Measurements from ENCODE around the gene FBXO31. TPM values are rescaled to one million over a fixed set of nuclear protein-coding genes. Genes with fewer than 3 reads are reported as not detected.

The FBXO31 gene
- total RNA-seq, 1 donor from 2014 or later, result 26.2 TPM

Other genes starting within 250 kb of the FBXO31 start
- gene C16orf95, start 66.4 kb downstream of the FBXO31 start, total RNA-seq, result 3.0 TPM
- 64.5 TPM for gene MAP1LC3B, start 8.6 kb upstream of the FBXO31 start, total RNA-seq
- 23.9 TPM for gene ZCCHC14, start 109.2 kb upstream of the FBXO31 start, total RNA-seq
- gene JPH3, start 218.7 kb upstream of the FBXO31 start, total RNA-seq, result 0.12 TPM

All from lower lobe of right lung (tissue), 1 donor.